Activated CD4-positive, alpha-beta T cell treated with anti-CD3 and anti-CD28 coated beads for 4 hours (primary cell): ENCODE results near the gene GRM1.

Experiments used
- DNase-seq, 2 donors: peaks; one replicate each; pipeline ENCODE4 v3.0.0-alpha.2; 2020

Gene GRM1

DNA sequence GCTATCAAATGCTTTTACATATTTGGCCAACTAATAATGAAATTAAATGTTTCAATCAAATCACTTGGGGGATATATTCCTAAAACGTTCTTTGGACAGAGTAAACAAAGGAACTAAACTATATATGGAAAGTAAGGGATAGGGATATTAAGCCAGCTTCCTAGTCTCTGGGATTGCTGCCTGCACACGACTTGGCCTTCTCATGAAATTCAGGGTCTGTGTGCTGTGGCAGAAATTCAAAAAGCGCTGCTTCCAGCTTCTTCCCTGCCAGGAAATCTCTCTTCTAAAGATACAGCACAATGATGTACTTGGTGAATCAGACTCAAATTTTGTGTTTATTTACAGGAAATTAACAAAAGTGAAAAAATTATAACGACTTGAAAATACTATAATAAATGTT lies 308.5 kb downstream of the GRM1 start:
- no peak for DNase-seq

DNA sequence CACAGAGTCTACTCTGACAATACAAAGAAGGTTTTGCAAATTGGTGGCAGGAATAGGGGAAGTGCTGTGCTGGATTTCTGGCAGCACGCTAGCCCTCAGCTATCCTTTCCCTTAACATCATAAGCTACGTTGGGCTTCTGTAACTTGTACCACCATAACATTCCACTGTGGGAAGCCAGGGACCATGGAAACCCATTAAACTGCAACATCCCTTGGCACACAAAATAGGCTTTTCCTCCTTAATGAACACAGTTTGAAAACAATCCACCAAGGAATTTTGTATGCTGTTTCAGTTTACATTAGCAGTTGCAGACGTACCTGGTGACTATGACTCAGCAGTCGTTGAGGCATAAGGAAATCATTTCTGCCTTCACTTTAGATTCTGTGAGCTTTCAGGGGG lies 310.9 kb downstream of the GRM1 start:
- DNase-seq = no peak

DNA sequence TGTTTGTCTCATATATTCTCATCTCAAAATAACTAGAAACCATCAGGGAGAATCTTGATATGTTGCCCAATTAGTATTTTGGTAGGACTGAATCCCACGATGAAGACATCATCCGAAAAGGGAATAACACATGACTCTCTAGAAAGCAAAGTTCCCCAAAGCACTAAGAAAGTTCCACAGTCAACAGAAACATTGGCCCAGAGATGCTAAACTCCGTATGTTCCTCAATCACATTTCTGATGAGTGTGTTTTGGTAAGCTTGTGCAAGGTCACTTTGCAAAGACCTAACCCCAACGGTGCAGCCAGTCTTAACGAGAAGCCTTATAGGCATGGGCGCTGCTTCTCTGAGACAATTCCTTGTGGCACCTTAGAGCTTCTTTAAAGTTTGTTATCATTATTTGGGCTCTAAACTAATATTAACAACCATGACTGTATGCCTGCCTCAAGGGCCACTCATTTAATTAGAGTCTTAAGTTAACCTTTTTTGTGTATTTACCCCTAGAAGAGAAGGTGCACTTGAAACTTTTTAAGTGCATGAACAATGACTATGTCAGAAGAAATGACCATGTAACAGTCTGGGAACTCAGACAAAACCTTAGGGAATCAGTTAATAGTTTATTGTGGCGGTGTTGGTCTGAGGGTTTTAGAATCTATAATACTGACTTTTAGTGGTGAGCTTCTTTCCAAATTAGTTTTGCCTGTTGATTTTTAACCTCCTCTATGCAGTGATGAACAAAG lies 312.8 kb downstream of the GRM1 start:
- no peak for DNase-seq

DNA sequence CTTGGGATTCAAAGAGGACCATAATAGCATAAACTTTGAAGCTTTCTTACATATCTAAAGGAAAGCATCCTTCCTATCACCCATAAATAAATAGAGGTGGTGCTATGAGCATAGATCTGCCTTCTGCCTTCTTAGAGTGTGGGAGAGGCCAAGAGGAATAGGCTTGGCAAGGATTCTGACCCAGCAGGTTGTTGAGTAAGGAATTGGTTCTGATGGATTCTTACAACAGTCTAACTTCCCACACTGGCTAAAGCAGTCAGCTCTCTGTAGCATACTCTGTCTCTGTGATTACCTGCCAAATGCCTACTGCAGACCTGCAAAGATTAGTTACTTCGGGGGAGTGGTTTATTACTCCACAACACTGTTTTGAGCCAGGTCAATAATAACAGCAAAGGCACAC lies 316.7 kb downstream of the GRM1 start:
- DNase-seq = no peak

DNA sequence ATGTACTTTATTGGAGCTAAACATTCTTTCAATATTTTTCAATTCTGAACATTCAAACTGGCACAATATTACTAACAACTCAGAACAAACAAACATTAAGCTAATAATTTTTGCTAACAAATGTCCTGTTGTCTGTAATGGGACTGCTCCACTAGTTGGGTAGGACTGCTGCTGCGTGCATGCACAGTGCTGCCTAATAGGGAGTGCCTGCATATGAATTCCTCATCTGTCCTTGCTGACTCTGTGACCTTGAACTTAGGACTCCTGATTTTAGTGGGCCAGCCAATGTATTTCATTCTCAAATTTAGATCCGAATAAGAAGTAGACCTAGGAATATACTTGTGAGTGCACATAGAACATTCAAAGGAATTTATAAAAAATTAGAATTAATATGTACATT lies 318.2 kb downstream of the GRM1 start:
- no peak for DNase-seq

DNA sequence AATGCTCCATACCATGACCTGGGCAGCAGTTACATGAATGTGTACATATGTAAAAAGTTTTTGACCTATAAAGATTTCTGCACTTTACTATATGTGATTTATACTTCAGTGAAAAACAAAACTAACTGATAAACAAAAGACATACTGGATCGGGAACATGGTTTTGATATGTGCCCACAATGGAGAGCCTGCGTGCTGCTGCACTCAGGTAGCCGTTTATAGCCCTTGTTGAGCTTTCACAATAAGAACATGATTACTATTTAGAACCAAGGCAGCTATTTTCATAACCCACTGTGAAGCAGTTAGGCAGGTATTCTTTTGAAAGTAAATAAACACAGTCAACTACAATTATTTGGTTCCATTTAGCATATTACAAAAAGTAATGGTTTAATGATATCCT lies 318.8 kb downstream of the GRM1 start:
- DNase-seq = no peak

DNA sequence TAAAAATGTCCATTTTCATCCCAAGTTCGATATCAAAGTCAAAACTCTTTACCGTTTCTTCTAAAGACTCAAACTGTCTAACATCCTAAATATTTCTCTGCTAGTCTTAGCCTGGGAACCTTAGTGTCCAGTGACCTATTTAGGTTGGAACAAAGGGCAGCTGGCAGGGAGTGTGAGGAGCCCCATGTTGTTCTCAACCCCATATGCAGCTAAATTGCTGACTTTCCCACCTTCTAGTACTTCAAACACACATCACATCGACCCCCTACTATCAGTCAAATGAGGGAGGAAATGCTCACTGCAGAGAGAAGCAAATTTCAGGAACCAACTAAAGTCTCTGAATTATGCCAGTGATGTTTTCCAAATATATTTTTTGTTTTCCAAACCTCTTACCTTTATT lies 322.2 kb downstream of the GRM1 start:
- no peak for DNase-seq

DNA sequence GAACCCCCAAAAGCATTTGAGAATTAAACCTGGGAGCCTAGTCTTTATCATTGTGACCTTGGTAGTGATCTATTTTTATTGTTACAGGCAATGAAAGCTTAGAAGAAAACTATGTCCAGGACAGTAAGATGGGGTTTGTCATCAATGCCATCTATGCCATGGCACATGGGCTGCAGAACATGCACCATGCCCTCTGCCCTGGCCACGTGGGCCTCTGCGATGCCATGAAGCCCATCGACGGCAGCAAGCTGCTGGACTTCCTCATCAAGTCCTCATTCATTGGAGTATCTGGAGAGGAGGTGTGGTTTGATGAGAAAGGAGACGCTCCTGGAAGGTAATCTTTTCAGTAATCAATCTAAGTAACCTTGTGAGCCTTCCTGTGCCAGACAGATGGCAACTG lies 323.3 kb downstream of the GRM1 start:
- DNase-seq = no peak

DNA sequence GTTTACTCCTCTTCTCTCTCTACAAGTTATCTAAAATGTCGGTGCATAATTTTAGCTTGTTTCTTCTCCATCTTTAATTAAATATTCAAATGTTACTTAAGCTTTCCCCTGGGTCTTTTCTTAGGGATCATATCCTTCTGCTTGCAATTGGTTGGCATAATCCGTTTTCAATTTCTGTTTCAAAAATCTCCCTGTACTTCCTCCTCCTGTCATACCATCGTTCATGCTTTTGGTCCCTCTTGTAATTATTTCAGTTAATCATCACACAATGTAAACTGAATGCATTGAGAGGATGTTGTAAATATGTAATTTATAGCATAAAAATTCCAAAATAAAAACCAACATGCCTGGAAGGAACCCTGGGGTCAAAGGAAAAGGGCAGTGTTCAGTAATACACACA lies 325.6 kb downstream of the GRM1 start:
- no peak for DNase-seq

DNA sequence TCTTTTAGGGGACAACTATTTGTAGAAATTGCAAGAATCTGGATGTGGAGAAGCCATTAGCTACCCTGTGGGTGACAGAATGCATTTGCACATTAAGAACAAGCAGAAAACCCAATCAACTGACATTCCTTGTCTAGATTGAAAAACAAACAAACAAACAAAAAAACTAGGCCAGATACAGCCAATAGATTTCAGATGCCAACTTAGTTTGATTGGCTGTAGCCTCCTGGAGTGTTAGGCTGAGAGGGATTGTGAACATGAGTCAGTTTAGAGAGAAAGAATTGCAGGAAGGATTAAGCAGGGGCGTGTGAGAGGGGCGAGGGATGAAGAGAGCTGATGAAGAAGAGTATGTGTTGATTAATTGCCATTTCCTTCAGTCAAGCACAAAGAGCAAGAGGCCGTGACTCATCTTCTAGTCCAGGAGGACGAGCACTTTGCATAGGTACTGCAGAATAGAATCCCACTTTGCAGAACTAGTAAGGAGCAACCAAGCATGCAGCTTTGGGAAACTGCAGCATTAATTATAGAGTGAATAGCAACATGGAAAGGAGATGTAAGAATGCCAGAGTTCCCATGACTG lies 326.7 kb downstream of the GRM1 start:
- DNase-seq = no peak

DNA sequence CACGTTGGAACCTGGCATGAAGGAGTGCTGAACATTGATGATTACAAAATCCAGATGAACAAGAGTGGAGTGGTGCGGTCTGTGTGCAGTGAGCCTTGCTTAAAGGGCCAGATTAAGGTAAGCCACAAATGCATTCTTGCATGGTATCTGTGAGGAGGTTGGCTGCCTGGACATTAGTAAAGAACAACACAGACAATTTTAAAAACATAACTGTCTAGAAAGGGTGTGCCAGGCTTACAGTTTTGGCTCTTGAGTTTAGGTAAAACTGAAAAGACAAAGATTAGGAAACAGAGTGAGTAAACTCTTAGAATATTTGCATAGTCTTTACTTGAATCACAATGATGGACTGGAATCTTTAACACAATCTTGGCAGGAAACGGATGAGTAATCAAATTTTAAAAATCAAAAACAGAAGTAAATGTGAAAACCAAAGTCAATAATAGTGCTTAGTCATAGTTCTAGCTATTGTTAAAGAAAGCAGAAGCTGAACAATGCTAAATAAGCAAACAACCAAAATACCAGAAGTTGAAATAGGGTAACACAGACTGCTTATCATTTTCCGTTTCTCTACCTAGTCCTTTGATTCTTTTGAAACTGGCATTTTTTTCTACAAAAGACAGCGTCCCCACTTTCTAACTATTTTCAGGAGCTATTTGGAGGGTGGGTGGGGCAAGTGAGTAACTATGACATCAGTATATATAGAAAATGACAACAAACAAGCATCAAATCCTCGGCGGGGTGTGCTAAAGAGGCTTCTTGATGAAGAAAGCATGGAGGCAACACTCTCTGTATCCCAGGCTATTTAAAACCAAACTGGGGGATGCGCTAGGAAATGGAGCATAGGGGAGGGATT lies 328.9 kb downstream of the GRM1 start:
- DNase-seq = no peak

DNA sequence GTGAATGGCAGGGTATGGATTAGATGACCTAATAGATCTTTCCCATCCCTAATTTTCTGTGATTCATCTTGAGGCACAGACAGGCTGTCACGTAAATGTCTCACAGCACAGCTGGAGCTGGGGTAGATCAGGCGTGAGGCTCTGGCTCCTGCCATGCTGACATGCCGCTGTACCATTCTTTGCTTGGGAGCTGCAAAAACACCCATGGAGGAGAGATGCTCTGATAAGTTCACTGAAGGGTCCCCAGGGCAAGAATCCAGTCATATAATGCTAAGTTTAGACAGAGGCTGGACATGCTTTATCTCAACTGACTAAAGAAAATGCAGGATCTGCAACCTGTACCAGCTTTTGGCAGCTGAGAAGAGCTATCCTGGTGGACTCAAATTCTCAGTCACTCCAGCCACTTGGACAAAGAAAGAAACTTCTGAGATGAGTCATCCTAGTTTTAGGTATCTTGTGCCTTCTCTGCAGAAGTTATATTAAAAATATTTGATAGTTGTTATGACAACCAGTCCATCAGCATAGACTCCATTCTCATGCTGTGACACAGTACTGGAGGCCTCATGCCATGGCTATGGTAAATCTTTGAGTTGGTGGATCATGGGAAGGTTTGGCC lies 329.7 kb downstream of the GRM1 start:
- DNase-seq = no peak

DNA sequence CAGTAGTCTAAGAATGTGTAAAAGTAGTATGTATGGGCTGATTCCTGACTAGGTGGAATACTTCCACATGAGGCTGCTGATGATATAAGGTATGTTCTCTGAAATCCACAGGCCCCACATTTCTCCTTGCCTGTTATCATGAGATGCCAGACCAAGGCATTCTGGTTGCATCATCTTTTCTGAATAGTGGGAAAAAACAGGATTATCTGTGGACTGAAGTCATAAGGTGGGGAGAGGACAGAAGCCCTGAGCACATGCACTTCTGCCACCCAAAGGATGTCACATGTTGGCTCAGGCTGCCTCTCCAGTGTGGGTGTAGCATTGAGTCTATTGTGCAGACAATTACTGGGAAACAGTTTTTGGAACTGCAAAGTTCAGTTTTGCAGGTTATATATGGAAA lies 330.3 kb downstream of the GRM1 start:
- no peak for DNase-seq

DNA sequence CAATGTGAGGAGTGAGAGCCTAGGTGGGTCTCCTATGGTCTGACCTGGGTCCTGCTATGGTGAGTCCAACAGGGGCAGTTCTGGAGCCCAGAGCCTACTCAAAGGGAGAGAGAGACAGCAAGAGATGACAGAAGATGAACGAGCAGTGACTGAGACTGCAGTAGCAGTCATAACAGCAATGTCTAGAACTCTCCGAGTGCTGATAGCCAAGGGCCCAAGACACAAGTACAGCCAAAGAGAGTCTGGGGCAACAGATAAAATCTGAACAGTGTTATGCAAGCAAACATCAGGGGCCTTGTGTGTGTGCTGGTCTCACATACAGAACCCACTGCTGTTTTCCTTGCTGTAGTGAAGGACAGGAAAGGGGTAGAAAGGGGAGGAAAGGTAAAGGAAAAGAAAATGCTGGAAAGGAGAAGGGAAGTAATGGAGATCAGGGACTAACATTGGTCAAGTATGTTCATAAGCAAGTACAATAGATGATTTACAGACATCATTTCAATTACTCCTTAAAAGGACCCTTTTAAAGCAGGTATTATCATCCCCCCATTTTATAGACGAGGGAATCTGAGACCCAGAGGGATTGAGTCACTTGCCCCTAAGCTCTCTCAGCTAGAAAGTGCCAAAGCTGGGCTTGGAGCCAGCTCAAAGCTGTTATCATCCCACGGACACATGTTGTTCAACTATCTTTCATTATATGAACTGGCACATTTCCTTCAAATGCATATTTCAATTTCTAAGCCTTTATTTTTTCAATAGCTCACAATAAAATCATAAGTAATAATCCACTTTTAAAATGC lies 332.5 kb downstream of the GRM1 start:
- DNase-seq = no peak

DNA sequence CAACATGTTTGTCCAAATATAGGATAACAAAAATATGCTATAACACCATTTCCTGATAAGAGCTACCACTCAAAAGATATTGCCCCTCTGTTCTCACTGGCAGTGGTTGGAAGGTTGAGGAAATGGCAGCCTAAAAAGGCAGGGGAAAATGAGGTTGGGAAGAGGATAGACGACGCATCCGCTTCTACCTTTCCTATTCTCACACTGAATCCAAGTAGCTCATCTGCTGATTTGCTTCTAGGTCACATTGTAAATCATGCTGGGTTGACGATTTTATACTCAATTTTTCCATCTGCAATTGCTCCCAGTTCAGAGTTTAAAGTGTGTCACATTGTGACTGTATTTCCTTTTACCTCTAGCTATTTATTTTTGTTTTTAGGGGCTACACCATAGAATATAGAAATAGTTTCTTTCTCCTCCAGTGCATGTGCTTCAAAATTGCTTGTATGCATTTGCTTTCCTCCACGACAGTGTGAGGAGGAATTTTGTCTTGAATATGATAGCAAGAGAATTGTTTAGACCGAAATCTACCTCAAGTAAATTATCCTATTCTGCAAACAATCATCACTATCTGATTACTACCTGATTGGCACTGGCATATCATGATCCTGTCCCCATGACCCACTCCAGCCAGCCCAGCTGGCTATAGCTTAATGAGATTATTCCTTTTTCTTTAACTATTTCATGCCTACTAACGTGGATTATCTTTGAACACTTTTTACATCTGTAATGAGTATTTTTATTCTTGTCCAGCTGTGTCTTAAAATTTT lies 335.2 kb downstream of the GRM1 start:
- no peak for DNase-seq

DNA sequence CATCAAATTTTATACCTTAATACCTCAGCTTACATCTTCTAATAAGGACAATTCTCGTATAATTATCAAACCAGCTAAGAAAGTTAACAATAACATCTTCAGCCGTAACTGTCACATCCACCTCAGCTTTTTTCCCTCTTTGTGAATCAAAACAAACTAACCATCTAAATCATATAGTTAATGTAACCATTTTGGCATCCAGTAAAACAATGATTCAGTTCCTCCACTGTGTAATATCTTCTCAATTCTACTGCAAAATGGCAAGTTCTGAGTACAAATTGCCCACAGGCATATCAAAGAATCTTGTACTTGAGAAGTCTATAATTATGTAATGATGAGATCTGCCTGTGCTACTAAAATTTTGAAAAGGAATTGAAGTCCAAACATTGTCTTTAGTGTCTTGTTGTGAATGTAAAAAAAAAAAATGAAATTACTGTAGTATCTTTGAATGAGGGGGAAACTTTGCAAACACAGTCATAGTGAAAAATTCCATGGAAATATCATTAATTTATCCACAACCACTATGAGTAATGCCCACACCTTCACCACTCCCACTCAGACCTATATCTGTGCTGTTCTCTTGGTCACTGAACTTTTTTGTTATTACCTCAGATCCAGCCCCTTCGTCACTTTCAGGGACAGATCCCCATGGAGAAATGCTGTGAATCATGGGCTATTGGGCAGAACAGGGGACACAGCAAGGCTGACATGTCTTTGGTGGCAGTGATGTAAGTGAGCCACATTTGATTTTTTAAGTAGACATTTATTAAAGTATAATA lies 336.1 kb downstream of the GRM1 start:
- DNase-seq = no peak

DNA sequence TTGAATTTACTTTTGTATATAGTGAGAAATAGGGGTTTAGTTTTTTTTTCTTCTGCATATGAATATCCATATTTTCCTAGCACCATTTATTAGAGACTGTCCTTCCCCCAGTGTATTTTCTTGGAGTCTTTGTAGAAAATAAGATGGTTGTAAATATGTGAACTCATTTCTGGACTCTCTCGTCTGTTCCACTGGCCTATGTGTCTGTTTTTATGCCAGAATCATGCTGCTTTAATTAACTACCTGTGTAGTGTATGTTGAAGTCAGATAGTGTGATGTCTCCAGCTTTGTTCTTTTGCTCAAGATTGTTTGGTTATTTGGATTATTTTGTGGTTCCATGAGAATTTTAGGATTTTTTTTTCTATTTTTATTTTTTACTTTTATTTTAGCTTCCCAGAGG lies 338.2 kb downstream of the GRM1 start:
- DNase-seq = no peak

DNA sequence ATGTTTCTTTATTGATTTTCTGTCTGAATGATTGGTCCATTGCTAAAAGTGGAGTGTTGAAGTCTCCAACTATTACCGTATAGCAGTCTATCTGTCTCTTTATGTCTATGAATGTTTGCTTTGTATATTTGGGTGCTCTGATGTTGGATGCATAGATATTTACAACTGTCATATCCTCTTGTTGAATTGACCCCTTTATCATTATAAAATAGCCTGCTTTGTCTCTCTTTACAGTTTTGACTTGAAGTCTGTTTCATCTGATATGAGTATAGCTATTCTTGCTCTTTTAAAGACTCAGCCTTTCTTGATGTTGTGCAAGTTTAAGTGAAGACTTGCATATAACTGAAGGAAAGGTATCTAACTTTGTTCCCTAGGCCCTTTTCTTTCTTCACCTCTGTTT lies 341.0 kb downstream of the GRM1 start:
- no peak for DNase-seq

DNA sequence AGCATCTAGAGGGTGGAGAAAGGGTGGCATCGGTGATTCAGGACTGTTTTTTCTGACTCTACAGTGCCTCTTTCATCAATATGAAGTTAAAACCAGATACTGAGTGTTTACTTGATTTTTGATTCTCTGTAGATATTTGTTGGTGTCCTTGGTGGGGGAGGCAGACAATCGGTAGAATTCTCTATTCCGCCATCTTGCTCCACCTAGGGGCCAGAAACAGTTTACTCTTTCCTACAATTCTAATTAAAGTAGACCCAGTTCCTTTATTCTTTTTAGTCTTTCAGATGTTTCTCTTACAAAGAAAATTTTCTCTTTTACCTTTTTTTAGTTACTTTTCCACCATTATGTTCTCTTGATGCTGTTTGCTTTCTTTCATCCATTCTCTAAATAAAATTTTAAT lies 352.6 kb downstream of the GRM1 start:
- no peak for DNase-seq

DNA sequence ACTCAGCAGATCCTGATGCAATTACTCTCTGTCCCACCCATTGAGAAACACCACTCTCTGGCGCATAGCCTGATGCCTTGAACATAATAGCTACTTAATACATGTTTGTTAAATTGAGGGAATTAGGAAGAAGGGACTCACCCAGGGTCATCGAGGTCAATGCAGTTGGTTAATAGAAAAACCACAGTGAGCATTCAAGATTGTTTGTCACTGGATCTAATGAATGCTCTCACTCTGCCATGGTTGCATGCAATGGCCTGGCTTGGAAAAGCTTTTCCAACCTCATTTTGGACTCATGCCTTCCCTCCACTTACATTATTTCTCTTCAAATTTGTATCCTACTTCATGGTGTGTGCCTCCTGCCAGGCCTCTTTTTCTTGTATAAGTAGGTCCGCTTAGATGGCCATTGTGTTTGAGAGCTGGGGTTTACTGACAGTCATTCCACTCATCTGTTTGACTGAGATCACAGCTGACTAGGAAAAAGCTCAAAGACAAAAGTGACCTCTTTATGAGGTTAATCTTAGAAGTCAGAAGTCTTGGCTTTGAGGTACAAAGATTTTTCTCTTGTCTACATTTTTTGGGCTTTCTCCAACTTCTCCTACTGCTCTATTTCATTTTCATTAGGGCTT lies 360.0 kb downstream of the GRM1 start:
- DNase-seq = no peak

DNA sequence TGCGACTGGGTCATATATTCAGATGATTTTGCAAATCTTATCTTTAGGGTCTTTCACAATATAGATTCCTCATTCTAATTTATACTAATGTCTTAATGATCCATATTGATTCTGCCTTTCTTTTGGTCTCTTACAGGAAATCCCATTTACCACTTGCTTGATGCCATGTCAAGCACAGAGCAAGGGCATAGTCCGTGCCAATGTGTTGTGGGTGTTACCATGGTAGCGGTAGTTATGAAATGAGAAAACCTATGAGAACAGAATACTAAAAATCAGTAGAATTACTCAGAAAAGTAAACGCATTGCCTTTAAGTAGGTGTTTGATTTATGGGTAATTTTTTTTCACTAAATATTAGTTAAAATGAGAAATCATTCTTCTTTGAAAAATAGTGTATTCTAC lies 360.9 kb downstream of the GRM1 start:
- DNase-seq = no peak
